H1 (cell line): ENCODE measurements around the gene GALNT1. TPM values are rescaled to one million over a fixed set of nuclear protein-coding genes. Genes with fewer than 3 reads are reported as not detected.

Experiments used
- CTCF ChIA-PET: fragments of 300-600 bp; sonication (Branson Sonifier 250); formaldehyde crosslinking; loops from one replicate; lab custom pipeline; 2021; ENCODE audit not compliant: partially characterized antibody; lab: Charles Lee
- POLR2A ChIA-PET: fragments of 300-600 bp; sonication (Branson Sonifier 250); formaldehyde crosslinking; loops from one replicate; lab custom pipeline; 2021; ENCODE audit warnings: inconsistent platforms; ENCODE audit not compliant: partially characterized antibody; lab: Charles Lee
- DNase-seq, 2 experiments: peaks; one replicate each; pipeline versions ENCODE4 v3.0.0 to v3.0.0-alpha.2; 2010 to 2022; ENCODE audit warnings: low spot score in 2 of 2, low read depth in 1 of 2, mixed read lengths in 1 of 2
- FAIRE-seq: peaks from 2 replicates; lab custom pipeline; 2011; peaks lifted over from hg19 to GRCh38; lab: Jason Lieb, UNC
- H2AFZ ChIP-seq: 2 replicates; pipeline ENCODE4 v1.8.1; 2012; ENCODE audit warnings: low read length, inconsistent platforms
- H2AK5ac ChIP-seq: 2 replicates; pipeline ENCODE4 v1.6.1; 2013; ENCODE audit warnings: low read depth, low read length
- H2BK120ac ChIP-seq: replicated peaks from 2 replicates; pipeline ENCODE3; 2013; ENCODE audit warnings: low read depth, low read length, inconsistent platforms
- H2BK12ac ChIP-seq: 2 replicates; pipeline ENCODE4 v1.6.1; 2013; ENCODE audit warnings: low read depth, low read length
- H2BK15ac ChIP-seq: 2 replicates; pipeline ENCODE4 v1.6.1; 2013; ENCODE audit warnings: low read length
- H2BK20ac ChIP-seq: 2 replicates; pipeline ENCODE4 v1.6.1; 2013; ENCODE audit warnings: low read length
- H2BK5ac ChIP-seq: 2 replicates; pipeline ENCODE4 v1.6.1; 2013; ENCODE audit warnings: low read depth, low read length
- H3K14ac ChIP-seq: 2 replicates; pipeline ENCODE4 v1.6.1; 2013; ENCODE audit warnings: inconsistent platforms; ENCODE audit not compliant: insufficient read length
- H3K18ac ChIP-seq: 2 replicates; pipeline ENCODE4 v1.6.1; 2013; ENCODE audit warnings: low read length; ENCODE audit errors: extremely low read depth
- H3K23ac ChIP-seq: 2 replicates; pipeline ENCODE4 v1.6.1; 2013; ENCODE audit warnings: inconsistent platforms; ENCODE audit not compliant: insufficient read length
- H3K23me2 ChIP-seq: 2 replicates; pipeline ENCODE4 v1.6.1; 2013; ENCODE audit warnings: low read depth, low read length
- H3K27ac ChIP-seq: 2 replicates; pipeline ENCODE4 v1.6.1; 2011; ENCODE audit warnings: low read depth, low read length, inconsistent platforms
- H3K27me3 ChIP-seq, 4 experiments: replicated peaks in 1 of 4; 1 replicate in 1 of 4; 2 replicates in 3 of 4; pipeline versions ENCODE4 v1.6.1 to v1.8.1; 2011 to 2013; ENCODE audit warnings: low read length in 3 of 4, mild to moderate bottlenecking in 3 of 4, inconsistent platforms in 2 of 4, mixed read lengths in 2 of 4, moderate library complexity in 1 of 4; ENCODE audit not compliant: control insufficient read depth in 3 of 4, insufficient read depth in 3 of 4; ENCODE audit errors: extremely low read depth in 1 of 4
- H3K36me3 ChIP-seq, 4 experiments: 2 replicates each; pipeline versions ENCODE4 v1.6.1 to v1.8.1; 2011 to 2013; ENCODE audit warnings: mild to moderate bottlenecking in 4 of 4, low read length in 3 of 4, moderate library complexity in 2 of 4, control low read depth in 1 of 4, inconsistent platforms in 1 of 4; ENCODE audit not compliant: insufficient read depth in 4 of 4, control insufficient read depth in 2 of 4
- H3K4ac ChIP-seq: replicated peaks from 2 replicates; pipeline ENCODE3; 2013; ENCODE audit warnings: low read length, low read depth, mixed read lengths, inconsistent platforms; ENCODE audit not compliant: insufficient read length
- H3K4me1 ChIP-seq, 4 experiments: replicated peaks in 1 of 4; 1 replicate in 1 of 4; 2 replicates in 3 of 4; pipeline versions ENCODE4 v1.6.1 to v1.8.1; 2011 to 2013; ENCODE audit warnings: low read length in 3 of 4, inconsistent platforms in 2 of 4, mixed read lengths in 1 of 4; ENCODE audit not compliant: insufficient read depth in 4 of 4, control insufficient read depth in 3 of 4
- H3K4me2 ChIP-seq, 2 experiments: 2 replicates each; pipeline versions ENCODE4 v1.6.1 to v1.8.1; 2011 to 2013; ENCODE audit warnings: low read depth in 2 of 2, low read length in 2 of 2, control low read depth in 1 of 2, inconsistent platforms in 1 of 2, mild to moderate bottlenecking in 1 of 2; ENCODE audit not compliant: insufficient read depth in 1 of 2
- H3K4me3 ChIP-seq, 4 experiments: fragments of 200-600, 300-600 bp in 1 of 4; sonication (generic), shearing (Covaris generic), sonication (Bioruptor Twin) in 1 of 4; 2 replicates each; pipeline versions ENCODE4 v1.5.1 to v1.8.1; 2011 to 2016; ENCODE audit warnings: low read length in 4 of 4, low read depth in 3 of 4, control low read depth in 2 of 4, inconsistent platforms in 2 of 4, mild to moderate bottlenecking in 2 of 4, mixed read lengths in 1 of 4, moderate library complexity in 1 of 4; ENCODE audit not compliant: insufficient read depth in 2 of 4; ENCODE audit errors: extremely low read depth in 1 of 4
- H3K56ac ChIP-seq: replicated peaks from 2 replicates; pipeline ENCODE3; 2013; ENCODE audit warnings: low read depth, mild to moderate bottlenecking, mixed read lengths, low read length, inconsistent platforms; ENCODE audit not compliant: insufficient read length
- H3K79me1 ChIP-seq: 2 replicates; pipeline ENCODE4 v1.6.1; 2013; ENCODE audit warnings: low read depth, low read length, control low read depth
- H3K79me2 ChIP-seq, 2 experiments: 2 replicates each; pipeline versions ENCODE4 v1.6.1 to v1.8.1; 2012 to 2013; ENCODE audit warnings: low read length in 2 of 2, mild to moderate bottlenecking in 2 of 2, inconsistent platforms in 1 of 2; ENCODE audit not compliant: insufficient read depth in 2 of 2, control insufficient read depth in 1 of 2
- H3K9ac ChIP-seq, 4 experiments: replicated peaks in 1 of 4; 1 replicate in 1 of 4; 2 replicates in 3 of 4; pipeline versions ENCODE4 v1.6.1 to v1.8.1; 2011 to 2013; ENCODE audit warnings: low read depth in 3 of 4, low read length in 3 of 4, control low read depth in 2 of 4, mild to moderate bottlenecking in 2 of 4, moderate library complexity in 2 of 4, inconsistent platforms in 1 of 4; ENCODE audit errors: extremely low read depth in 1 of 4
- H3K9me3 ChIP-seq, 2 experiments: 2 replicates each; pipeline versions ENCODE4 v1.6.1 to v1.8.1; 2012 to 2013; ENCODE audit warnings: mild to moderate bottlenecking in 2 of 2, moderate library complexity in 2 of 2, control low read depth in 1 of 2, inconsistent platforms in 1 of 2, low read depth in 1 of 2, low read length in 1 of 2, mixed read lengths in 1 of 2; ENCODE audit not compliant: insufficient read depth in 2 of 2
- H4K20me1 ChIP-seq, 2 experiments: replicated peaks in 1 of 2; 2 replicates each; pipeline versions ENCODE3 to v1.8.1; 2011 to 2013; ENCODE audit warnings: inconsistent platforms in 2 of 2, low read length in 2 of 2, mild to moderate bottlenecking in 1 of 2; ENCODE audit not compliant: insufficient read depth in 2 of 2, control insufficient read depth in 1 of 2
- H4K5ac ChIP-seq: 2 replicates; pipeline ENCODE4 v1.6.1; 2013; ENCODE audit warnings: low read length, low read depth, mixed read lengths, inconsistent platforms; ENCODE audit not compliant: insufficient read length
- H4K8ac ChIP-seq: 2 replicates; pipeline ENCODE4 v1.8.0; 2013; ENCODE audit warnings: mild to moderate bottlenecking, moderate library complexity, low read length, inconsistent platforms; ENCODE audit not compliant: insufficient read depth; ENCODE audit errors: extremely low read depth
- H4K91ac ChIP-seq: replicated peaks from 2 replicates; pipeline ENCODE3; 2013; ENCODE audit warnings: low read length, mixed read lengths, inconsistent platforms; ENCODE audit not compliant: insufficient read length
- SUZ12 ChIP-seq: fragments of 200-600 bp; sonication (generic); IDR thresholded peaks from 2 replicates; pipeline ENCODE4 v1.6.1; 2012; ENCODE audit warnings: mild to moderate bottlenecking, inconsistent platforms, low read length, moderate library complexity, mixed read lengths
- polyA plus RNA-seq, 7 experiments: library from polyadenylated mRNA; depleted of rRNA in 3 of 7; stranded (reverse) in 5 of 7; unstranded in 2 of 7; fragments of >200 nt in 5 of 7; fragments of 200-250 nt in 2 of 7; gene quantifications; 1 replicate in 5 of 7; 2 replicates in 1 of 7; 4 replicates in 1 of 7; pipeline versions ENCODE4 v1.2.1 to v1.2.3, GENCODE V29; 2011 to 2013; ENCODE audit warnings: missing spikeins in 2 of 7, mixed read lengths in 2 of 7
- total RNA-seq: library from RNA; stranded (reverse); fragmentation: NEBNext Ultra II Directional; extraction: Animal tissue kit (Norgen Biotek cat#: 25700); gene quantifications from 2 replicates; pipeline ENCODE4 v1.2.1, GENCODE V29; 2021

Gene GALNT1
- total and polyA plus RNA-seq, 2 of the 8 experiments (the other 6 are each of a cell fraction or from before 2014, with no cell fraction given) = 22.4 to 101 TPM

DNA sequence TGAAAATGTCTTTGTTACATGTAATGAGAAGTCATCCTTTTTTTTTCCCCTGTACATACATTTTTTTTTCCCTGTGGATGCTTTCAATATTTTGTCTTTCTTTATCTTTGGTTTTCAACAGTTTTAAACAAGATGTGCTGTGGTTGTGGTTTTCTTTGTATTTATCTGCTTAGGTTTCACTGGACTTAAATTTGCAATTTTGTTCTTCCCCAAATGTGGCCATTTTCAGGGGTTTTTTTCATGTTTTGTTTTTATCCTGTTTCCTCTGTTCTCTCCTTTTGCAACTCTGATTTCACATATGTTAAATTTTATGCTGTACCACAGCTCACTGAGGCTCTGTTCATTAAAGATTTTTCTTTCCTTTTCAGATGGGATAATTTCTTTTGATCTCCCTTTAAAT is 41.7 kb downstream of the GALNT1 start:
- Histone ChIP-seq H3K27ac (no peak overlapping the region), H3K27me3 (no peaks in the 10 kb centered on the region), H2BK5ac (no peak overlapping the region), H3K14ac (no peak overlapping the region), H3K56ac (no peak overlapping the region), H3K9me3 (peaks cover 19 to 22% of the 10 kb centered on the region in 2 experiments), H3K36me3 (peaks cover 0 to 13% (median 2%) of the 10 kb centered on the region in 4 experiments; a peak in 3 of 8 replicates), H3K4ac (no peak overlapping the region), H3K79me2 (peaks cover 0 to 71% of the 10 kb centered on the region in 2 experiments; a peak in 3 of 4 replicates), H2AK5ac (no peak overlapping the region), H2BK120ac (no peak overlapping the region), H3K23me2 (no peaks in the 10 kb centered on the region), H4K8ac (no peak overlapping the region), H3K18ac (no peak overlapping the region), H3K23ac (no peak overlapping the region), H2BK20ac (no peak overlapping the region), H4K91ac (no peak overlapping the region), H2BK15ac (no peak overlapping the region), H3K4me3 (no peak overlapping the region), H4K20me1 (no peaks in the 10 kb centered on the region), H3K79me1 (no peaks in the 10 kb centered on the region), H4K5ac (no peak overlapping the region), H2BK12ac (no peak overlapping the region), H3K4me2 (no peak overlapping the region), H3K4me1 (peaks cover 0 to 4% (median 3%) of the 10 kb centered on the region in 4 experiments; a peak in 3 of 7 replicates), H2AFZ (no peak overlapping the region), H3K9ac (no peak overlapping the region)
- FAIRE-seq (no peak), DNase-seq (no peak)
- ChIA-PET POLR2A (no interaction called here), CTCF (no interaction called here)
- TF ChIP-seq SUZ12 = no peak
